ENCODE measurements around the gene BMAL1.

DNA sequence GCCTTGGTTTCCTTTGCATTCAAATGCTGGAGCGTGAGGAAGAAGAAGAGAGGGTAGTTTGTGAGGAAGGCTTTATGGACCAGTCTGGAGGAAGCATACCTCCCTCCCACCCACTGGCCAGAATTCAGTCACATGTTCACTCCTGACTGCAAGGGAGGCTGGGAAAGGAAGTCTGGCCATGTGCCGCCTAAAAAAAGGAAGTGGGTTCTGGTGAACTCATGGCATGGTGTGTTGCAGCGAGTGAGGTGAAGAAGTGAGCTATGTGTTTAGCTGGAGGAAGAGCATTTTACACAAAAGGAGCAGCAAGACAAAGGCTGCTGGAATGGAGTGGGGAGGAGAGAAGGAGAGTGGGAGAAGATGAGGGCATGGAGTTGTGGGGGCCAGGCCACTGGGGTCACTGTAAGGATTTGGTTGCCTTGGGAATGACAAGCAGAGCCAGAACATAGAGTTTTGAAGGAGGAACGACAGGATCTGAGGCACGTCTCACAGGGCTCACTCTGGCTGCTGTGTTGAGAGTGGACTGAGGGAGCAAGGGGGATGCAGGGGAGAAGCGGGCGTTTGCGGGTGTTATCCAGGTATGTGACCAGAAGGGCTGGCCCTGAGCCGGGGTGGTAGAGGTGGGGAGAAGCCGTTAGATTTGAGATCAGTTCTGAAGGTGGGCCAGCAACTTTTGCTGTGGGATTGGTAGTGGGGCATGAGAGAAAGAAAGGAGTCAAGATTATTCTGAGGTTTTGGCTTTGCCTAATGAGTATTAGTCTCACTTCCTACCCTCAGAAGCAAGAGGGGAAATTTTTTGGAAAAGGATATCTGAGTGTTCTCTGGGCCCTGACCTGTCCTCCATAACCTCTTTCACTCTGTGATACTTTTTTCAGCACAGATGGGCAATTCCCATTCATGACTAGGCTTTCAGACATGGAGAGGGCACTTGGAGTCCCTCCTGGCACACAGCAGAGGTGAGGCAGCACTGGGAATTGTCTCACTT, 26.4 kb downstream of the BMAL1 start:
- no peak for TF ChIP-seq CTCF (IDR thresholded peaks at IDR 0.05; ENCODE audit: low read length)
- TF ChIP-seq EZH2 (IDR thresholded peaks at IDR 0.05; ENCODE audit: borderline replicate concordance, low read length): no peak

All from OCI-LY1 (cell line).